AG08395 (cell line): ENCODE data around the gene CNPY2.
"Not testable (repeated sequence)": the region's sequence is repeated elsewhere in the genome, so short reads cannot be mapped to it uniquely, and the experiment has no call there.

ENCODE experiments used
- DNase-seq: peaks from one replicate; pipeline ENCODE4 v3.0.0; 2012; ENCODE audit warnings: mixed read lengths, low spot score

Gene CNPY2

DNA sequence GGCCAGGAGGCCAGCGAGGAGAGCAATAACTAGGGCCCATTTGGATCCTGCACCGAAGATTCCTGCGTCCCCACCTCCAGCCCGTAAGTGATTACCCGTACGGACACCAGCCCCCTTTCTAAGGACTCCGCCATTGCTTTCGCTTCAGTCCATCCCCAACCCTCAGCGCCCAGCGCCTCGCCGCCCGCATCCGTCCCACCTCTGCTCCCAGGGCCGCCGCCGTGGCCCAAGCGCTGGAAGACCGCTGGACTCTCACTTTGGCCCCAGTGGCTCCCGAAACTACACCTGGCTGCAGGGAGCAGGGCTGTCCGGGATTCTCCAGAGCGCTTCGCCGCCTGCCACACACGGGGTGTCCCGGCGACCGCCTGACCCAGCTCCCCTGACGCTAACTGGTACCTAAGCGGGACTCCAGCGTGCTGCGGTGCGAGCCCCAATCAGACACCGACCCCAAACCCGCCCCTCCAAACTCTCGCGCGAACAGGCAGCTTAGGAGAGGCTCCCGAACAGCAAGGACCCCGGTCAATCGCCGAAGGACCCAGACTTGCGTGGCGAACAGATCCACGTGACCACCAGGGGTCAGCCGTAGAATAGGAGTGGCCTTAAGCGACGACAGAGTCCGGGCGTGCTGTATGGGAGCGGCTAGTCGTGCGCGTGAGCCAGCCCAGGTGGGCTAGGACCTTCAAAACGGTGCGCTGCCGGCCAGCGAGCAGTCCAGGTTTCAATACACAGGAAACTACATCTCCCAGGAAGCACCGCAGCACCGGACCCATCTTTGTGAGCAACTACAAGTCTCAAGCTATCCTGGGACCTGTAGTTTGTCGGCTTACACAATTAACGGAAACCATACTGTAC is at the start of gene CNPY2:
CNPY2 (minus strand) TSS at position 367 of the 852 bp plus-strand sequence. CDS start 771 bp downstream, outside the sequence.
- peak; percentile 96 for DNase-seq

DNA sequence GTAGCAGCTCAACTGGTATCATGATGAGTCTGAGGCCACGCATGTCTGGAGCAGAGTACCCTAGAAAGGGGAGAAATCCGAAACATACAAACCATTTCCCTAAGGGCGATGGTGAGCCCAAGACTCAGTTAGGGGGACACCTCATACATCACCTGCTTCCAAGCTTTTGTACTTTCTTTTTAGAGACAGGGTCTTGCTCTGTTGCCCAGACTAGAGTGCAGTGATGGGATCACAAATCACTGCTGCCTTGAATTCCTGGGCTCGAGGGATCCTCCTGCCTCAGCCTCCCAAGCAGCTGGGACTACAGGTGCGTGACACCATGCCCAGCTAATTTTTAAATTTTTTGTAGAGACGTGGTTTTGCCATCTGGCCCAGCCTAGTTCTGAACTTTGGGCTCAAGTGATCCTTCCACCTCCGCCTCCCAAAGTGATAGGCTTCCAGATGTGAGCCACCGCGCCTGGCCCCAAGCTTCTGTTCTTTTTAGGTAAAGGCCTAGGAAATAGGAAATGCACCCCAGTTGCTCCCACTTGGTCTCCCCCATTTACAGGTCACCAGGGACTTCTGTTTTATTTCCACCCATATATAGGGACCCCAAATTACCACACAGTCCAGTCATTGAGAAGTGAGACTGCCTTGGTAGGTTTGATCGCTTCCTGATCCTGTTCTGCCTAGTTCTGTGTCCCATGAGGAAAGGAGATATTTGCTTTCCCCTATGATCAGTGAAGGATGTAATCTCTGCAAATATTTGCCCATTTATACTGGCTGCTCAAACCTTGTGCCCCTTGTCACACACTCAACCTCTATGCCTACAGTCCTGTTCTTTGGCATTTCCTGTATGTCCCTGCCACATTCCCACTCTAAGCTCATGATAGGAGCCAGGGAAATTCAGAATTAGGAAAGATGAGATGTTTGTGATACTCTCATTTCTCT is 46.6 kb upstream of the CNPY2 start, which contains the start of gene APOF:
APOF (minus strand) TSS at position 728 of the 930 bp plus-strand sequence; CDS start at position 616, 112 bp downstream.
- DNase-seq = no peak

DNA sequence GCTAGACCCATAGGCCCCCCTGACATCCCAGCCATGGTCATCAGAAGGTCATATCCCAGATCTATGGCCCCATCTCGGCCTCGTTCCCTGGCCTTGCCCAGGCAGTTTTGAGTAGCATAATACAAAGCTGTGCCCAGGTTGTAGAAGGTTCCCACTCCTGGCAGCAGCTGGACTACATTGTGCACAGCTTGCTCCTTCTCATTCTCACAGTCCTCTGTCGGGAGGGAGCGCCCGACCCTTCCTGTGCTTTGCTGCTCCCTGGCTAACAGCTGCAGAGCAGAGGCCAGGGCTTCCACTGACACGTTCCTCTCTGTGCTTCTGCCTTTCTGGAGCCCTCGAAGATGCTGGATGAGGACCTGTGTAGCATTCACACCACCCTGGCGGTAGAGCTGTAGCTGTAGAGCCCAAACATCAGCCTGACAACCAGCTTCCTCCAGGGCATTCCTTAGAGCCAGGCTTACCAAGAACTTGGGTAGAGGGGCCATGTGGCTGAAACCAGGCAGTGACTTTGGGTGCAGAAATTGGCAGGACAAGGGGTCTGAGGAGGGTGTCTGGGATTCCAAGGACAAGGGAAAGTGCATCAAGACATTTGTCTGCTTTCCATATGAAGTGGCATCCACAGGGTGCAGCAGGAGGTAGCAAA is 45.8 kb upstream of the CNPY2 start:
- no peak for DNase-seq

DNA sequence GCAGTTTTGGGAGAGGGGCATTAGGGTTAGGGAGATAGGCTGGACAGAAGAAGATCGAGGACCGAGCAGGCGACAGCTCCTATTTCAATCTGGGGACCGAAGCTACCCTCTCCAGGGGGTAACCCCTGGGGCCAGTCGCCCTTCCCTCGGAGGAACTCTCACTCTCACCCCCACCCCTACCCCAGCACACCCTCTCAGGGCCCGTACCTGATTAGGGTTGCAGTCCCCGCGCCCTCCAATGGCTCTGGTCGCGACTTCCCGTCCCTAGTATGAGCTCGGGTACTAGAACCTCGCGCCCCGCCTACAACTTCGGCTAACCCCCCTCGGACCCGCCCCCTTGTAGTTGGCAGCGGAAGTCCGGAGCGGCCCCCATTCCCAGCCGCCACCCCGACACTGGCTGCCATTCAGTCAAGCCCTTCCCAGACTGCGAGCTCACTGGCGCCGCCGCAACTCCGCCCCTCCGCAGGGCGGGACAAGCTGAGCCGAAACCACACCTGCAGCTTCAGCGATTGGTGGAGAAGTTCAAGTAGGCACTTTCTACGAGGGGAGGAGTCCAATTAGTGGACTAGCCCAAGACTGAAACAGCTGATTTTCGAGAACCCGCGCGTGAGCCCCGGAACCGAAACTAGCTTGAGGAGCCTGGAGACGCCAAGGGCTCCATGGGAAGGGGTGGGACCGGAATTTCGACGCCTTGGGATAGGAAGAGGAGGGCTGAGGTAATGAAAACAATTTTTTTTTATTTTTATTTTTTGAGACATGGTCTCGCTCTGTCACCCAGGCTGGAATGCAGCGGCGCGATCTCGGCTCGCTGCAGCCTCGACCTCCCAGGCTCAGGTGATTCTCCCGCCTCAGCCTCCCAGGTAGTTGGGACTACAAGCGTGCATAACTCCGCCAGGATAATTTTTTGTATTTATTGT is 44.3 kb upstream of the CNPY2 start, which contains the start of gene STAT2:
STAT2 (minus strand) TSS at position 257 of the 917 bp plus-strand sequence. CDS start 3,536 bp downstream, outside the sequence.
- DNase-seq = peak; percentile 98

DNA sequence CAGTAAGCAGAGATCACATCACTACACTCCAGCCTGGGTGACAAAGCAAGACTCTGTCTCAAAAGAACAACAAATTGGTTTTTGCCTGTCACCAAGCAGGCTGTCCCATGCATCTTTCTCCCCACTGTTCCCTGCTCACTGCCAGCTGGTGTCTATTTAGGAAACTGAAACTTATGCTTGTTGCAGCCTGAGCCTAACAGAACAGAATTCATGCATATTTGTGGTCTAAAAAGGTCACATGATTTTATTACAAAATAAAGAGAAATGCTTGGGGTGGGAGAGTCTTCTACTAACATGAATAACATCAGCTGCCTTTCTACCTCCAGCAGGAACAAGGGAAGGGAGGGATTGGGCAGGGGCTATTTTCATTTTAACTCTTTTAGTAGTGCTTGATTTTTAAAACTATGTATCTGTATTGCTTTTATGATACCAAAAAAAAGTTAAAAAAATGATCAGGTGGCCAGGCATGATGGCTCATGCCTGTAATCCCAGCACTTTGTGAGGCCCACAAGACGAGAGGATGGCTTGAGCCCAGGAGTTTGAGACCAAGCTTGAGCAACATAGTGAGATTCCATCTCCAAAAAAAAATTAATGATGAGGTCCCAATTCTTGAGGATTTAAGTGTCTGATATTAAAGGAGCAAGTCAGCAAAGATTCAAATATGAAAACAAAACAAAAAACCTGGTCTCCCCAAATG is 43.2 kb upstream of the CNPY2 start:
- DNase-seq = peak; percentile 80

DNA sequence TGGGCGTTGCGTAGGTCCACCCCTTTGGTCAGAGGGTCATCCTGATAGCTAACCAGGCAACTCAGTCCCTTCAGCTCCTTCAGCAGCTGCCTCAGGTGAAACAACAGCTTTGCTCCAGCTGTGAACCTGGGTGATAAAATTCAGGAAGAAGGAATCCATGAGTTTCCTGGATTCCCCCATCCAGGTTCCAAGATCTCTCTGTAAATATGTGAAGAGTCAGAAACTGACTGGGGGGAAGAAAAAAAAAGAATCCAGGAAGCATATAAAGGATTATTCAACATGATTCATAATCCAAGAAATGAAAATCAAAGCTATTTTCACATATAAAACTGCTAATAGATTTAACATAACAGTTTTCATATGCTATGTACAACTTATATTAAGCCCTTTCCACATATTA is 35.5 kb upstream of the CNPY2 start:
- DNase-seq = no peak

DNA sequence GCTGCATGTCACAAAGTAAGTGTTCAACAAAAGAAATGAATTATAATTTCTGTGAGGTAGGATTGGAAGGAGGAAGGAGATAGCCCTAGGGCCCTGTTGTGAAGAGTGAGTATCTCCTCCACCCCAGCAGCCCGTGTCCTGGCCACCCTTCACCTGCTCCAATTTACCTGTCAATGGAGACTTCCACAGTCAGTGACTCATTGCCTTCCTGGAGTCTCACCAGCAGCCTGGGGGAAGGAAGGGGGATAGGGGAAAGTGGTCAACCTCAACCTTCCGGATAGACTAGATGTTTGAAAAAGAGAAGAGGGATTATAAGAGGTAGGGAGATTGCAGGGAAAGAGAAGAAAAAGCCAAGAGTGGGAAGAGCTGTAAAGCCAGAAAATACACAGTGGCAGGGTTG is 34.9 kb upstream of the CNPY2 start:
- DNase-seq = no peak

DNA sequence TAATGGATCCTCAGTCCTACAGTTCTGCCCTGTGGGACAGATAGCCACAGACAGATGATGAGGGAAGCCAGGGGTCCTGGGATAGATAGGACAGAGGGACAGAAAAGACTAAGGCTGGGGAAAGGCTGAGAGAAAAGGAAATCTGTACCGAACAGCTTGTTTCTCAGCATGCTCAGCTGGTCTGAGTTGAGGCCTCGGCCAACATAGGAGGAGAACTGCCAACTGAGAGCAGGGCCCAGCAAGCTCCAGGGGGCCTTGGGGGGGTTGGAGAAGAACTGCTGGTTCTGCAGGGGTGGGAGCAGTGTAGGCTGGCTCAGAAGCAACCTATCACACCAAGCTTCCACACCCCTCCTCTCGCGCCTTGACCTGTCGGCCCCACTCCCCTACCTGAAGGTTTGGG is 33.0 kb upstream of the CNPY2 start:
- DNase-seq = no peak

DNA sequence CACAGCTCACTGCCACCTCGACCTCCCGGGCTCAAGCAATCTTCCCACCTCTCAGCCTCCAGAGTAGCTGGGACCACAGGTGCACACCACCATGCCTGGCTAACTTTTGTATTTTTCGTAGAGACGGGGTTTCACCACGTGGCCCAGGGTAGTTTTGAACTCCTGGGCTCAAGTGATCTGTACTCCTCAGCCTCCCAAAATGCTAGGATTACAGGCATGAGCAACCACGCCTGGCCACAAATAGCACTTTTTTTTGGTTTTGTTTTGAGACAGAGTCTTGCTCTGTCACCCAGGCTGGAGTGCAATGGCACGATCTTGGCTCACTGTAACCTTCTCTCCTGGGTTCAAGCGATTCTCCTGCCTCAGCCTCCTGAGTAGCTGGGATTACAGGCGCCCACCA is 31.5 kb upstream of the CNPY2 start:
- DNase-seq = not testable (repeated sequence)

DNA sequence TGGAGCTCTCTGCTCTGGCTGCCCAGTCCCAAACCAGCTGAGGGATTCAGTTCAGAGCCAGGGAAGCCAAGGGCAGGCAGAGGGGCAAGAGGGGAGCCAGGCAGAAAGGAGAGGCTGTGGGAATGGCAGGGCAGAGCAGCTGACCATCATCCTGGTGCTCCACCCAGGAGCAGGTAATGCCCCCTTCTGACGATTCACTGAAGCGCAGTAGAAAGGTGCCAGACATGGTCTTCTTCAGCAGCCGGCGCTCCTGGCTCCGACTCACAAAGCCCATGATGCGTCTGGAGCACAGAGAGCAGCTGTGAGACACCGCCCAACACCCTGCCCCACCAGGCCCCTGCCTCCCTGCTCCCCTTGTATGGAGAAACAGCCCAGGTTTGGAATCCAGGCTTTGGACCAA is 30.9 kb upstream of the CNPY2 start:
- no peak for DNase-seq

DNA sequence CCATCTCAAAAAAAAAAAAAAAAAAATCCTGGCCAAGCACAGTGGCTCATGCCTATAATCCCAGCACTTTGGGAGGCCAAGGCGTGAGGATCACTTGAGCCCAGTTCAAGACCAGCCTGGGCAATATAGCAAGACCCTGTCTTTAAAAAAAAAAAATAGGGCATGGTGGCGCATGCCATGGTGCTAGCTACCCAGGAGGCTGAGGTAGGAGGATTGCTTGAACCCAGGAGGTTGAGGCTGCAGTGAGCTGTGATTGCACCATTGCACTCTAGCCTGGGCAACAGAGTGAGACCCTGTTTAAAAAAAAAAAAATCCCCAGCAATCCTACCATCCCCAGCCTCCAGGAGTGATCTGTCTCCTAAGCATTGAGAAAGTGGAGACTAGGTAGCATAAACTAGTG is 26.5 kb upstream of the CNPY2 start:
- not testable (repeated sequence) for DNase-seq

DNA sequence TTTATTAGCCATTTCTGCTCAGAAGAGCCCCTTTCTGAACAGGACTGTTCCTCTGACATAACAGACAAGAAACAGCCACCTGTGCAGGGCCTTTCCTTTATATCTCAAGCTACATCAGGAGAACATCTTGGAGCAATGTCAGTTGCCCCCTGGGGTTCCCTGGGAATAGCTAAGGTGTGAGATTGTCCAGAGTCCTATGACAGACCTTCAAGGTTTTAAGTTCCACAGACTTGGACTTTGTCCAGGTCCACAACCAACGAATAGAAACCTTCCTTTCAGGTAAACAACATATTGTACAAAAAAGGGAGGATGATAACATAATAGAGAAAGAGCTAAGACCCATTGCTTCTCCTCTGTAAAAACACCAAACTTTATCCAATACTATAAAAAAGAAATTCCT is 25.8 kb upstream of the CNPY2 start:
- DNase-seq = no peak

DNA sequence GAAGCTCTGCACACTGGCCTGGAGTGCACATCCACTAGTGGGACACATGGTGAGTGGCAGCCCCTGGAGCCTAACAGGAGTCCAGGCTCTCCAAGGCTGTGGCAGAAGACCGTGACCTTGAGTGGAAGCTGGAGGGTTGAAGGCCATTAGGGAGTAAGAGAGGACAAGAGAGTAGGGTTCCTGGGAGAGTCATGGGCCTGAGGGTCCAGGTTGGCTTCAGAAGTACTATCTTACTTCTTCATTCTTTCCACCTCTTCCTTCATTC is 23.3 kb upstream of the CNPY2 start:
- no peak for DNase-seq

DNA sequence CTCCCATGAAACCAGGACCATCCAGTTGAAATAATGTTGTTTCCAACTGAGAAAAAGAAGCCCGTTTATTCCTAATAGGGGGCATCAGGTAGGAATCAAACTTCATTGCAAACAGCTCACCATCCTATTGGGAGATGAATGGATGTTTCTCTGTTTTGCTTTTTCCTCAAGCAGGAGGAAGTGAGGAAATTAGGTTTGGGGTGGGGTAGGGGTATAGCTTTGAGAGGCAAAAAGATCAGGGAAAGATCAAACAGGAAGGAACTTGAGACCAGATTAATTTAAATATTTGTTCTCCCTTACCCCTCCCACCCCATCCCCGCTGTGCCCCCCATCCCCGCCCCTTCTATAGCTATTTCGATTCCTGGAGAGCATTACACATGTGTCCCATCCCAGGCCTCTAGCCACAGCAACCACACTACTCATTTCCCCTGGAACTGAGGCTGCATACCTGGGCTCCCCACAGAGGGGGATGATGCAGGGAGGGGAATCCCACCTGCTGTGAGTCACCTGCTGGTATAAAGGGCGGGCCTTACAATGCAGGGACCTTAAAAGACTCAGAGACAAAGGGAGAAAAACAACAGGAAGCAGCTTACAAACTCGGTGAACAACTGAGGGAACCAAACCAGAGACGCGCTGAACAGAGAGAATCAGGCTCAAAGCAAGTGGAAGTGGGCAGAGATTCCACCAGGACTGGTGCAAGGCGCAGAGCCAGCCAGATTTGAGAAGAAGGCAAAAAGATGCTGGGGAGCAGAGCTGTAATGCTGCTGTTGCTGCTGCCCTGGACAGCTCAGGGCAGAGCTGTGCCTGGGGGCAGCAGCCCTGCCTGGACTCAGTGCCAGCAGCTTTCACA is 22.7 kb upstream of the CNPY2 start, which contains the start of gene IL23A:
IL23A (plus strand) TSS at position 577 of the 850 bp plus-strand sequence; CDS start at position 738, 161 bp downstream.
- DNase-seq = no peak

DNA sequence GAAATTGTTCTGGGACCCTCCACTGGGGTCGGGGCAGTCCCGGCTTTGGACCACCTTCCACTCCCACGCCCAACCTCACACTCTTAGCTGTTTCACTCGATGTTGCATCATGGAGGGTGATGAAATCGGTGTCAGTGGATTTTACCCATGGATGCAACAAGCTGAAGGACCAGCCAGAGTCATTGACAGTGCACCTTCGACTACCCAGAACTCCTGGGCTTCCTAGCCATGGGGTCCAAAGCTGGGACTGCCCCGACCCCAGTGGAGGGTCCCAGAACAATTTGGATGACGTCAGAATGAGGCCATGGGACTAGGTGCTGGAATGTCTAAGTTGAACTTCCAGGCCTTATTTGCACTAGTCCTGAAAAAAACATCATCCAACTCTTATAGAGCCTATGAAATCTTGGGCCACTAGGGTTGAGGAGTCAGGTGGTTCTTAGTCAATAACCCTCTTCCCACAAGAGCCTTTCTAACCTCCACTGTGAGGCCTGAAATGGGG is 22.0 kb upstream of the CNPY2 start:
- DNase-seq = no peak

DNA sequence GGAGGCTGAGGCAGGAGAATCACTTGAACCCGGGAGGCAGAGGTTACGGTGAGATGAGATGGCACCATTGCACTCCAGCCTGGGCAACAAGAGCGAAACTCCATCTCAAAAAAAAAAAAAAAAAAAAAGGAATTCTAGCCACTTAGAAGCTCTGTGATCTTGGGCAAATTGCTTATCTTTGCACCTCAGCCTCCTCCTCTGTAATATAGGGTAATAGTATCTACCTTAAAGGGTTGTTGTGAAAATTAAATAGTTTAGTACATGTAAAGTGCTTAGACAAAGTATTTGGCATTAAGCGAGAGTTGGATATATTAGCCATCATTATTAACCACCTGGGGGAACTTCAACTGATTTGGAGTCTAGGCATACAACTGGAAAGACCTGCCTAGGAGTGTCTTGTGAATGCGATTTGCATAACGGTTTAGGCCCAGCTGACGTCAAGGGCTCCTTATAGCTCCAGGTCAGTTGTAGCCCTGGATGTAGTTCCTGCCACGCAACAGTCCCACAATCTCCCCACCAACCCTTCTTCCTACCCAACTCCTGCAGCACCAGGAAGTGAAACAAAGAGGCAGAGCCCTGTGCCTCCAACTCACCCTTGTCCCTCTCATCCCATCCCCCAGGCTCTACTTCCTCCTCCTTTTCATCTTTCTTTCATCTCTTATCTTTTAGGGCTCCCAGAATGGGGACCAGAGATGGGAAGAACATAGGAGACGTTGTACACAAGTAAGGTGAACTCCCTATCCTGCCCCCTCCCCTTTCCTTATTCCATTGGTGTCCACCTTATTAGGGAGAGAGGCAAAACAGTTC is 20.8 kb upstream of the CNPY2 start:
- no peak for DNase-seq

DNA sequence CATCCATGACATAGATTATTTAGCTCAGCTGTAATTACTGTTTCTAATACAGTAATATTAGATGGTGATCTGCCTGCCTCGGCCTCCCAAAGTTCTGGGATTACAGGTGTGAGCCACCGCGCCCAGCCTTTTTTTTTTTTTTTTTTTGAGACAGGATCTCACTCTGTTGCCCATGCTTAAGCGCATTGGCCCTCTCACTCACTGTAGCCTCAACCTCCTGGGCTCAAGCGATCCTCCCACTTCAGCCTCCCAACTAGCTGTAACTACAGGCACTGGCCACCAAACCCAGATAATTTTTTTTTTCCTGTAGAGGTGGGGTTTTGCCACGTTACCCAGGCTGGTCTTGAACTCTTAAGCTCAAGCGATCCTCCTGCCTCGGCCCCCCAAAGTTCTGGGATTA is 19.7 kb upstream of the CNPY2 start:
- DNase-seq = not testable (repeated sequence)

DNA sequence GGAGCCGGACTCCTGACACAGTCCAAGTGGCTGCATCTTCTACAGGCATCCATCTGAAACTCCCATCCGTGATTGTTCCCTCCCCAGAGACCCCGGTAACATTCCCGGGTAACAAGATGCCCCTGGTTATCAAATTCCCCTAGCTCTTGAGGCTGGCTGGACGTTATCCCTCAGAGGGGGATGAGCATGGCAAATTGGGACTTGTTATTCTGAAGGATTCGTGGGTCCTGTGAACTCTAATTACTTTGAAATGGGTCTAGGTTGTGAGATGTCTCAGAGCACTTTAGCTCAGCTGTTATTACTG is 18.7 kb upstream of the CNPY2 start:
- DNase-seq = no peak
